HCT116 (cell line): ENCODE results near the gene WDR74. TPM values are rescaled to one million over a fixed set of nuclear protein-coding genes. Genes with fewer than 3 reads are reported as not detected.

ENCODE experiments used
- ATAC-seq: fragments of 200-7000 bp; cut with Tn5 transposase; 2 replicates; pipeline ENCODE4 v1.9.1; 2020; ENCODE audit warnings: mild to moderate bottlenecking, moderate library complexity
- BruUV-seq: library from RNA; stranded (reverse); fragments of 400-500 nt; replicated peaks from 2 replicates; lab custom pipeline; 2021; lab: Mats Ljungman, UMichigan
- CTCF ChIA-PET: fragments of 300-600 bp; sonication (Branson Sonifier 250); formaldehyde crosslinking; loops from one replicate; lab custom pipeline; 2021; ENCODE audit warnings: antibody characterized with exemption; lab: Charles Lee
- POLR2A ChIA-PET: fragments of 300-600, 350-600 bp; sonication (Branson Sonifier 250); formaldehyde crosslinking; loops from one replicate; lab custom pipeline; 2021; ENCODE audit warnings: antibody characterized with exemption; lab: Charles Lee
- RAD21 ChIA-PET, 2 experiments: fragments of 300-600 bp; sonication (Branson Sonifier 250); formaldehyde crosslinking; loops; one replicate each; lab custom pipeline; 2023; ENCODE audit warnings: low total read pairs in 2 of 2; ENCODE audit not compliant: uncharacterized antibody in 2 of 2, unreplicated experiment in 2 of 2, low non-redundant PET in 1 of 2; lab: Charles Lee
- DNase-seq: peaks from one replicate; pipeline ENCODE4 v3.0.0-alpha.2; 2010; ENCODE audit warnings: low read depth, low spot score
- H2AFZ ChIP-seq: fragments of 200-600 bp; shearing (Covaris generic), sonication (generic); 2 replicates; pipeline ENCODE4 v1.6.1; 2017; ENCODE audit warnings: low read depth, mixed run types, mixed read lengths, antibody characterized with exemption, low read length; ENCODE audit not compliant: poor library complexity, severe bottlenecking
- H3K27ac ChIP-seq: 2 replicates; pipeline ENCODE4 v1.5.1; 2012; ENCODE audit warnings: low read depth, low read length
- H3K27me3 ChIP-seq: fragments of 200-600 bp; sonication (generic); 2 replicates; pipeline ENCODE4 v1.6.1; 2016; ENCODE audit warnings: mixed run types, low read length, mixed read lengths; ENCODE audit not compliant: insufficient read depth
- H3K36me3 ChIP-seq, 2 experiments: fragments of 200-500 bp in 1 of 2; fragments of 200-600 bp in 1 of 2; sonication (Bioruptor generic) in 1 of 2; sonication (generic) in 1 of 2; 2 replicates each; pipeline versions ENCODE4 v1.5.1 to v1.6.1; 2014 to 2016; ENCODE audit warnings: low read length in 2 of 2, inconsistent platforms in 1 of 2, mixed read lengths in 1 of 2, mixed run types in 1 of 2; ENCODE audit not compliant: insufficient read depth in 2 of 2, control insufficient read depth in 1 of 2
- H3K4me1 ChIP-seq, 2 experiments: fragments of 200-600 bp in 1 of 2; sonication (generic) in 1 of 2; 2 replicates each; pipeline versions ENCODE4 v1.5.1 to v1.6.1; 2012 to 2017; ENCODE audit warnings: low read length in 2 of 2, inconsistent platforms in 1 of 2, mild to moderate bottlenecking in 1 of 2, mixed read lengths in 1 of 2, mixed run types in 1 of 2, moderate library complexity in 1 of 2; ENCODE audit not compliant: insufficient read depth in 2 of 2, control insufficient read depth in 1 of 2
- H3K4me2 ChIP-seq: fragments of 200-600 bp; sonication (generic); 2 replicates; pipeline ENCODE4 v1.6.1; 2017; ENCODE audit warnings: mixed run types, low read length, mixed read lengths
- H3K4me3 ChIP-seq, 2 experiments: fragments of 200-600 bp in 1 of 2; sonication (generic) in 1 of 2; replicated peaks in 1 of 2; 2 replicates each; pipeline ENCODE4 v1.5.1; 2011 to 2016; ENCODE audit warnings: low read length in 2 of 2, control low read depth in 1 of 2, low read depth in 1 of 2, mild to moderate bottlenecking in 1 of 2, mixed read lengths in 1 of 2, mixed run types in 1 of 2
- H3K79me2 ChIP-seq: fragments of 200-600 bp; sonication (generic); 2 replicates; pipeline ENCODE4 v1.6.1; 2017; ENCODE audit warnings: mild to moderate bottlenecking, mixed run types, low read length, moderate library complexity, mixed read lengths; ENCODE audit not compliant: insufficient read depth
- H3K9ac ChIP-seq: fragments of 200-600 bp; sonication (generic); 2 replicates; pipeline ENCODE4 v1.6.1; 2016; ENCODE audit warnings: low read length, mixed read lengths
- H3K9me2 ChIP-seq: fragments of 200-600 bp; sonication (generic), shearing (Covaris generic); 2 replicates; pipeline ENCODE4 v1.6.1; 2017; ENCODE audit warnings: mixed run types, mild to moderate bottlenecking, moderate library complexity; ENCODE audit not compliant: insufficient read depth
- H3K9me3 ChIP-seq, 2 experiments: fragments of 200-500 bp in 1 of 2; fragments of 200-600 bp in 1 of 2; sonication (Bioruptor generic) in 1 of 2; sonication (generic) in 1 of 2; 2 replicates each; pipeline ENCODE4 v1.6.1; 2014 to 2017; ENCODE audit warnings: low read length in 2 of 2, mixed read lengths in 2 of 2, inconsistent platforms in 1 of 2, low read depth in 1 of 2, mild to moderate bottlenecking in 1 of 2, mixed run types in 1 of 2, moderate library complexity in 1 of 2; ENCODE audit not compliant: control insufficient read depth in 1 of 2, insufficient read depth in 1 of 2
- H4K20me1 ChIP-seq: fragments of 200-600 bp; sonication (generic), shearing (Covaris generic); 2 replicates; pipeline ENCODE4 v1.6.1; 2017; ENCODE audit warnings: mixed run types, mild to moderate bottlenecking, moderate library complexity; ENCODE audit not compliant: insufficient read depth
- ATF3 ChIP-seq: IDR thresholded peaks from 2 replicates; pipeline ENCODE4 v1.6.1; 2012
- CBX3 ChIP-seq: IDR thresholded peaks from 2 replicates; pipeline ENCODE4 v1.6.1; 2012; ENCODE audit warnings: low read depth
- CEBPB ChIP-seq: IDR thresholded peaks from 2 replicates; pipeline ENCODE4 v1.6.1; 2012; ENCODE audit warnings: low read depth
- CTCF ChIP-seq, 3 experiments: fragments of 200-600 bp in 1 of 3; sonication (generic) in 1 of 3; IDR thresholded peaks in 2 of 3; conservative IDR thresholded peaks in 1 of 3; 2 replicates each; pipeline ENCODE4 v1.5.1; 2012 to 2017; ENCODE audit warnings: low read depth in 2 of 3, low read length in 2 of 3, antibody characterized with exemption in 1 of 3, borderline replicate concordance in 1 of 3, control low read depth in 1 of 3, mild to moderate bottlenecking in 1 of 3, mixed read lengths in 1 of 3, mixed run types in 1 of 3, moderate library complexity in 1 of 3; ENCODE audit not compliant: insufficient read depth in 1 of 3
- EZH2 ChIP-seq: fragments of 200-600 bp; sonication (generic); IDR thresholded peaks from 2 replicates; pipeline ENCODE4 v1.6.1; 2017; ENCODE audit warnings: antibody characterized with exemption, mixed run types
- EZH2phosphoT487 ChIP-seq: fragments of 200-600 bp; IDR thresholded peaks from 2 replicates; pipeline ENCODE4 v1.6.1; 2018; ENCODE audit warnings: antibody characterized with exemption, borderline replicate concordance
- FOSL1 ChIP-seq: IDR thresholded peaks from 2 replicates; pipeline ENCODE4 v1.6.1; 2012; ENCODE audit warnings: low read depth
- JUND ChIP-seq: IDR thresholded peaks from 2 replicates; pipeline ENCODE4 v1.6.1; 2012
- MAX ChIP-seq: IDR thresholded peaks from 2 replicates; pipeline ENCODE4 v1.6.1; 2012
- POLR2A ChIP-seq: IDR thresholded peaks from 2 replicates; pipeline ENCODE4 v1.7.0; 2011; ENCODE audit warnings: borderline replicate concordance; ENCODE audit not compliant: insufficient read depth, insufficient read length; ENCODE audit errors: extremely low read depth
- POLR2AphosphoS5 ChIP-seq: IDR thresholded peaks from 2 replicates; pipeline ENCODE4 v1.6.1; 2011; ENCODE audit warnings: mild to moderate bottlenecking, low read depth, low read length, moderate library complexity
- RAD21 ChIP-seq: IDR thresholded peaks from 2 replicates; pipeline ENCODE4 v1.6.1; 2012; ENCODE audit warnings: low read depth, mild to moderate bottlenecking
- REST ChIP-seq: IDR thresholded peaks from 2 replicates; pipeline ENCODE4 v1.6.1; 2012; ENCODE audit warnings: low read depth
- SIN3A ChIP-seq: IDR thresholded peaks from 2 replicates; pipeline ENCODE4 v1.6.1; 2012; ENCODE audit warnings: low read depth
- SP1 ChIP-seq: IDR thresholded peaks from 2 replicates; pipeline ENCODE4 v1.6.1; 2012; ENCODE audit warnings: low read depth
- SRF ChIP-seq: IDR thresholded peaks from 2 replicates; pipeline ENCODE4 v1.6.1; 2012; ENCODE audit warnings: low read depth
- YY1 ChIP-seq: IDR thresholded peaks from 2 replicates; pipeline ENCODE4 v1.6.1; 2011; ENCODE audit warnings: low read length, low read depth, moderate library complexity, mild to moderate bottlenecking; ENCODE audit not compliant: insufficient replicate concordance; ENCODE audit errors: extremely low read depth
- ZNF274 ChIP-seq: fragments of 200-500 bp; sonication (Bioruptor generic); IDR thresholded peaks from 2 replicates; pipeline ENCODE4 v1.6.1; 2014; ENCODE audit warnings: mild to moderate bottlenecking, low read depth, low read length, inconsistent platforms
- intact Hi-C: fragments of 100-400 bp; cut with micrococcal nuclease; formaldehyde crosslinking; loops from 2 replicates; pipeline ENCODE4 v1.10.0; 2022
- total RNA-seq: library from RNA; stranded (reverse); gene quantifications from one replicate; pipeline ENCODE4 v1.2.1, GENCODE V29; 2021; ENCODE audit not compliant: unreplicated experiment

WDR74 gene
- total RNA-seq, 1 experiment from 2014 or later, result 111 TPM

GRCh38 chr11:62786318-62787004 is 52.9 kb downstream of the WDR74 start:
- peak overlapping the region; percentile 86 for H3K9ac ChIP-seq
- DNase-seq (peak; percentile 67), ATAC-seq (peak; percentile 72)
- peak overlapping the region; percentile 91 for H3K4me2 ChIP-seq
- peaks cover 17 to 38% of the 10 kb centered on the region in 2 experiments; a peak in 3 of 4 replicates for H3K4me1 ChIP-seq
- H3K27me3 ChIP-seq, result no peaks in the 10 kb centered on the region
- peaks cover 48% of the 10 kb centered on the region for H3K79me2 ChIP-seq
- CTCF ChIA-PET, result interaction anchor here (0.7 to 2.5 kb wide), 27 partner anchors 9 to 392 kb away, joined by 3 to 27 read pairs (median 4); partner anchors contain the start of genes C11orf98, CSKMT, HNRNPUL2 and POLR2G
- H3K9me2 ChIP-seq, result no peaks in the 10 kb centered on the region
- TF ChIP-seq REST, result no peak
- TF ChIP-seq ZNF274, result no peak
- no peak for TF ChIP-seq JUND
- no peak for TF ChIP-seq CBX3
- no peak for TF ChIP-seq RAD21
- no peak for TF ChIP-seq ATF3
- no peak for TF ChIP-seq CEBPB
- TF ChIP-seq EZH2phosphoT487, result no peak
- TF ChIP-seq MAX, result no peak
- TF ChIP-seq SIN3A, result no peak
- TF ChIP-seq SP1, result no peak
- no peak for TF ChIP-seq EZH2
- TF ChIP-seq FOSL1, result no peak
- TF ChIP-seq SRF, result no peak
- peak in 2 of 3 experiments; percentile 88 to 99; a peak in 4 of 6 replicates for TF ChIP-seq CTCF (IDR thresholded peaks at IDR 0.05 in 2 of 3, conservative IDR thresholded peaks at IDR 0.05 in 1 of 3; ENCODE audit: borderline replicate concordance in 1 of 3, insufficient read depth in 1 of 3, low read depth in 2 of 3, low read length in 2 of 3)
- TF ChIP-seq POLR2A, result no peak
- TF ChIP-seq YY1, result peak; percentile 70
- no peak for TF ChIP-seq POLR2AphosphoS5
- intact Hi-C loops, result loop anchor here (1.0 to 5.0 kb wide), 4 partner anchors 54 to 114 kb away; partner anchors contain the start of genes LBHD1, SLC3A2 and UQCC3
- no peaks in the 10 kb centered on the region for H3K9me3 ChIP-seq
- POLR2A ChIA-PET, result interaction anchor here (0.6 to 6.1 kb wide), 10 partner anchors 16 to 129 kb away, joined by 3 to 82 read pairs (median 5); partner anchors contain the start of genes NXF1, SLC3A2, TAF6L and WDR74
- H2AFZ ChIP-seq, result no peak overlapping the region
- H3K36me3 ChIP-seq, result peaks cover 0 to 19% of the 10 kb centered on the region in 2 experiments; a peak in 1 of 4 replicates
- peak overlapping the region; percentile 62 to 80 for H3K4me3 ChIP-seq
- no peaks in the 10 kb centered on the region for H4K20me1 ChIP-seq
- H3K27ac ChIP-seq, result peak overlapping the region; percentile 96
- RAD21 ChIA-PET, result interaction anchor here in 1 of 2 experiments (1.0 kb wide), 1 partner anchor 32 kb away, joined by 3 read pairs; the partner anchor contains the start of gene ZBTB3
- no TSS peak for BruUV-seq
